ENCODE results near the gene HERC5.
"Not testable (repeated sequence)": the region's sequence is repeated elsewhere in the genome, so short reads cannot be mapped to it uniquely, and the experiment has no call there.

The HERC5 gene

DNA sequence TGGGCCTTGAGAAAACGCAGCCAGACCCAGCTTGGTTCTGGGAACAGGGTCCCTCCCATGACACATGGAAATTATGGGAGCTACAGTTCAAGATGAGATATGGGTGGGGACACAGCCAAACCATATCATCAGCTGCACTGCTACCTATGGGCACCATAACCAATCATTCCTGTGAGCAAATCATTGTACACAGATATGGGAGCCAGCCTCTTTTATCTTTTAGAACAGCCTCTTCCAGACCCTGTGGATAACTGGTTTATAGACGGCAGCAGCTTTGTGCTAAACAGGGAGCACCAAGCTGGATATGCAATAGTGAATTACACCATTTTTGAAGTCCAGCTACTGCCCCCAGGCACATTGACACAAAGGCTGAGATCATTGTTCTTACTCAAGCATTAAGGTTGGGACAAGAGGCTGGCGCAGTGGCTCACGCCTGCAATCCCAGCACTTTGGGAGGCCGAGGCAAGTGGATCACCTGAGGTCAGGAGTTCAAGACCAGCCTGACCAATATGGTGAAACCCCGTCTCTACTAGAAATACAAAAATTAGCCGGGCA is 8.6 kb upstream of the HERC5 start:
- DNase-seq (ENCODE audit: low read depth in 2 of 2): not testable (repeated sequence)

GRCh38 chr4:88448889-88449288 is 8.0 kb upstream of the HERC5 start:
- DNase-seq (ENCODE audit: low read depth in 2 of 2): no peak

- no peak for DNase-seq (ENCODE audit: low read depth in 2 of 2)
Observed at GRCh38 chr4:88449290-88449689, 7.6 kb upstream of the HERC5 start.

DNA sequence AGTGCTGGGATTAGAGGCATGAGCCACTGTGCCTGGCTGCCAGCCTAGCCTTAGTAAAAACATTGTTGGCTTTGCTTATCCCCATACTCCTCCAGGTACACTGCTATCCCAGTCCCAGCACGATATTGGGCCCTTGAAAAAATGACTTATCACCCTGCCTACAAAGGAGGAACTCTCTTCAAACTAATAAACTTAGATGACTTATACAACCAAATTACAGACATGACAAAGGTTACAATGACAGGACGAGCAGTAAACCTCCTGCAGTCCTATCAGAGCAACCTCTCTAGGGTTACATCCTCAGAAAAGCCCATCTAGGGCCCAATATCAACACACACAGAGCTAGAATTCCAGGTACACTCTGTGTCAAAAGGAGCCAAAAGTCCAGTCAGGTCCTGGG is 5.7 kb upstream of the HERC5 start:
- no peak for DNase-seq (ENCODE audit: low read depth in 2 of 2)

GRCh38 chr4:88452912-88453311 is 4.0 kb upstream of the HERC5 start:
- no peak for DNase-seq (ENCODE audit: low read depth in 2 of 2)

DNA sequence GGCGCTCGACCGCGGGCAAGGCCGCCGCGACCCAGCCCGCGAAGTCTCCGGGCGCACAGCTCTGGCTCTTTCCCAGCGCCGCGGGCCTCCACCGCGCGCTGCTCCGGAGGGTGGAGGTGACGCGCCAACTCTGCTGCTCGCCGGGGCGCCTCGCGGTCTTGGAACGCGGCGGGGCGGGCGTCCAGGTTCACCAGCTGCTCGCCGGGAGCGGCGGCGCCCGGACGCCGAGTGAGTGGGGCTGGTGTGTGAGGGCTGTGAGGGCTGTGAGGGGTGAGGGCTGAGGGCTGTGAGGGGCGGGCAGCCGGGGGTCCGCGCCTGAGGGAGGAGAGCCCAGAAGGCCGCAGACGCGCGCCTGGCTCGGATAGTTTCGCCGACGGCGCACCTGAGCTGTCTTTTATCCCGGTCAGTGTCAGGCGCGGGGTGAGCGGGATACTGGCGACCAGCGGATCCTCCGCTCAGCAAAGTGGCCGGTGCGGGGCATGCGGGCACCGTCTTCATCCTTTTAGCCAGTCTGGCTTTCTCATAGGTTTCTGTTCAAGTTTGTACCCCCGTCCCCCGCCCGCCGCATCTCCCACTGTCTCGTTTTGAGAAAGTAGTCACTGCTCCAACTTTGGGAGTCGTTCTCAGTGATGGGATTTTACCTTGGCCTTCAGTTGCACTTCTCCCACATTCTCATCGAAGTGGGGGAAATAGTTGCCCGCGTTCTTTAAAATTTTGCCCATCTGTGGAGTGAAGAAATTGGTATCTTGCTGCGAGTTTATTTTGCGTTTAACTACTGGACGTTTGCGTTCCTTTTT is 586 bp downstream of the HERC5 start:
- DNase-seq (ENCODE audit: low read depth in 2 of 2): peak; percentile 6 to 25

GRCh38 chr4:88458104-88458740 is 1.3 kb downstream of the HERC5 start:
- no peak for DNase-seq (ENCODE audit: low read depth in 2 of 2)

GRCh38 chr4:88465653-88466192 is 8.8 kb downstream of the HERC5 start:
- DNase-seq (ENCODE audit: low read depth in 2 of 2): no peak

DNA sequence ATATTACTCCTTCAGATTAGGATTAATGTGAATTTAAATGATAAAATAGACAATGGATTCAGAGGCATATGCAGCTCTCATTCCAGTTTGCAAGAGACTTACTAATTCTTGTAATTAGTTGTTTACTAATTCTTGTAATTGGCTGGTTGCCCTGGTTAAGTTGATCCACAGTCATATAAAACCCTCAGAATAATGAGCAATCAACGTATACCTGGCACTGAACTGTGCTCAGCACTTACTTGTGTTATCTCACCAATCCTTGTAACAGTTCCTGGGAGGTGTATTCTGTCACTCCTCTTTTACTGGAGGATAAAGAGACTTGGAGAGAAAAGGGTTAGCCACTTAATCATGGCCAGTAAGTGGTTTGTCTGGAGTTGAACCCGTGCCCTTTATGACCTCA is 10.5 kb downstream of the HERC5 start:
- DNase-seq (ENCODE audit: low read depth in 2 of 2): no peak

DNA sequence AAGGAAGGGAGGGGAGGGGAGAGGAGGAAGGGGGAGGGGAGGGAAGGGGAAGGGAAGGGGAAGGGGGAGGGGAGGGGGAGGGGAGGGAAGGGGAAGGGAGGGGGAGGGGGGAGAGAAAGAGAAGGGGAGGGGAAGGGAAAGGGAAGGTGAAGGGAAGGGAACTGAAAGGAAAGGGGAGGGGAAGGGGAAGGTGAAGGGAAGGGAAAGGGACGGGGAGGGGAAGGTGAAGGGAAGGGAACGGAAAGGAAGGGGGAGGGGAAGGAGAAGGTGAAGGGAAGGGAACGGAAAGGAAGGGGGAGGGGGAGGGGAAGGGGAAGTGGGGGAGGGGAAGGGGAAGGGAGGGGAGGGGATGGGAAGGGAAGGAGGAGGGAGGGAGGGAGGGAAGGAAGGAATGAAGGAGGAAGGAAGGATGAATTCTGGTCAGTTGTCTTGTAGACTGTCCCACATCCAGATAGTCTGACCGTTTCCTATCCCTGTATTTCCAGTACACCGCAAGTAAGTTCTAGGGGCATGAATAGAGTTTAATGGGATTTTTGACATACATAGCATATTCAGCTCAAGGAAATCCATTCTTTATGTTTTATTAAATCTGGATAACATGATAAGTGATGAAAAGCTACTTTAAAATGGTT is 20.4 kb downstream of the HERC5 start:
- no peak for DNase-seq (ENCODE audit: low read depth in 2 of 2)

DNA sequence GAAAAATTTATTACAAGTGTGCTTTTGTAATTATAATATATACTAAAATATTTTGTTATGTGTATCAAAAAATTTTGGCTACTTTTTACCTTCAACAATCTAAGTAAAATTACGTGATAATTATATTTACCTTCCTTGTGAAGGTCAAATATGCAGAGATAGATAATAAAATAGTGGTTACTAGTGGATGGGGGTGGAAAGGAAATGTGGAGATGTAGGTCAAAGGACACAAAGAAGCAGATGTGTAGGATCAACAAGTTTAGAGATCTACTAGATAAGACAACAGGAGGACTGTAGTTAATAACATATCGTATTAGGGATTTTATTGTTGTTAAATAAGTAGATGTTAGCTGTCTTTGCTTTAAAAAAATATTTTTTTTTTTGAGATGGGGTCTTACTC is 21.3 kb downstream of the HERC5 start:
- DNase-seq (ENCODE audit: low read depth in 2 of 2): no peak

- DNase-seq (ENCODE audit: low read depth in 2 of 2): no peak
Observed at GRCh38 chr4:88481537-88481936, 24.6 kb downstream of the HERC5 start.

- no peak for DNase-seq (ENCODE audit: low read depth in 2 of 2)
Observed at GRCh38 chr4:88489100-88489761, 32.3 kb downstream of the HERC5 start.

DNA sequence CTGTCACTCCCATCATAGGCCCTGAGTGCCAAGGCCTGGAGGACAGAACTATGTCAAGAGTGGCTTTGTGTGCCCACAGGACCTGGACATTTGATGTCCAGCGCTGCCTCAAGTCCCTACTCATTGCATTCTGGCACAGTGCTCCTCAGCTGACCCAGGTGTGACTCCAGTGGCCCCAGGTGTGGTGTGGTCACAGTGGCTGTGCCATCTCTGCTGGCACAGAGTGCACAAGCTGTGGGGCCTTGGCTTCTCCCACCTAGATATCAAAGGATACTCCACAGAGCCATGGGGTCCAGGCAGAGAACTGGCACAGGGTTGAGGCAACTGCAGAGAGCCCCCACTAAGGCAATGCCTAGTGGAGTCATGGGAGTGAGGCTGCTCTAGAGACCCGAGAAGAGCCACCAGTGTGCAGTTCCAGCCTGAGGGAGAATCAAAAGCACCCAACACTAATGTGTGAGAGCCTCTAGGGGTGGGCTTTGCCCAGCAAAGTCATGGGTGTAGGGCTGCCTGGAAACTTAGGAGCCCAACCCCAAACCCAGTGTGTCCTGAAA is 41.0 kb downstream of the HERC5 start:
- no peak for DNase-seq (ENCODE audit: low read depth in 2 of 2)

GRCh38 chr4:88503344-88503743 is 46.4 kb downstream of the HERC5 start:
- DNase-seq (ENCODE audit: low read depth in 2 of 2): no peak

GRCh38 chr4:88511236-88511635 is 54.3 kb downstream of the HERC5 start:
- no peak for DNase-seq (ENCODE audit: low read depth in 2 of 2)

- no peak for DNase-seq (ENCODE audit: low read depth in 2 of 2)
Observed at GRCh38 chr4:88514557-88515511, 57.9 kb downstream of the HERC5 start.

GRCh38 chr4:88516746-88517145 is 59.8 kb downstream of the HERC5 start:
- no peak for DNase-seq (ENCODE audit: low read depth in 2 of 2)

DNA sequence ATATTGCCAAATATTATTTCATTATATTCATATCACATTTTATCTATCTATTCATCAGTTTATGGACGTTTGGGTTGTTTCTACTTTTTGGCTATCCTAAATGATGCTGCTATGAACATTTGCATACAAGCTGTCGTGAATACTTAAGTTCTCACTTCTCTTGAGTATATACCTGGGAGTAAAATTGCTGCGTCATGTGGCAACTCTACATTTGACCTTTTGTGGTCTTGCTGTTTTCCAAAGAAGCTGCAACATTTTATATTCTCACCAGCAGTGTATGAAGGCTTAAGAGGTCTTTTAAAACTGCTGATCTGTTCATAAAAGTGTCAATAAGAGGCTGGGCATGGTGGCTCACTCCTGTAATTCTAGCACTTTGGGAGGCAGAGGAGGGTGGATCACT is 60.9 kb downstream of the HERC5 start:
- no peak for DNase-seq (ENCODE audit: low read depth in 2 of 2)

GRCh38 chr4:88518911-88519310 is 62.0 kb downstream of the HERC5 start:
- DNase-seq (ENCODE audit: low read depth in 2 of 2): no peak

Measured in stimulated activated CD4-positive, alpha-beta T cell treated with anti-CD3 and anti-CD28 coated beads, Interleukin-1b, Interleukin-23, amount 100 ng/mL, for 4 hours (primary cell).